Activated T-cell treated with anti-CD3 and anti-CD28 coated beads for 24 hours (primary cell): ENCODE results near the gene ATAT1.
"Not testable (repeated sequence)": the region's sequence is repeated elsewhere in the genome, so short reads cannot be mapped to it uniquely, and the experiment has no call there.

Experiments
- DNase-seq: peaks from one replicate; pipeline ENCODE4 v3.0.0-alpha.2; 2020; ENCODE audit warnings: low read depth

ATAT1 gene

DNA sequence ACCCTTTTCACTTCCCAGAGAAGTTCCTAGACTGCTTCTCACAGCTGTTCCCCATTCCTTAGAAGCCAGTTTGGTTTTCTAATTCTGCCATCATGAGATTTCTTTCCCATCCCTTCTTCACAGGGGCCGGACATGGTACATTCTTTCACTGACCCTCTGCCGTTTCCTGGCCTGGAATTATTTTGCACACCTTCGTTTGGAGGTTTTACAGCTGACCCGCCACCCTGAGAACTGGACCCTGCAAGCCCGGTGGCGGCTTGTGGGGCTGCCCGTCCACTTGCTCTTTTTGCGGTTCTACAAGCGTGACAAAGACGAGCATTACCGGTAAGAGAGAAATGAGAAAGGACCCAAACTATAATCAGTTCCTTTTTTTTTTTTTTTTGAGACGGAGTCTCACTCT lies 24.5 kb downstream of the ATAT1 start:
- DNase-seq: no peak

- DNase-seq: no peak
Measured at GRCh38 chr6:30654798-30655742, 28.4 kb downstream of the ATAT1 start.

- no peak for DNase-seq
Measured at GRCh38 chr6:30655743-30656094, 29.0 kb downstream of the ATAT1 start.

- no peak for DNase-seq
Measured at GRCh38 chr6:30656513-30656912, 29.8 kb downstream of the ATAT1 start.

- DNase-seq: no peak
Measured at GRCh38 chr6:30657454-30657853, 30.8 kb downstream of the ATAT1 start.

GRCh38 chr6:30657922-30658321 lies 31.2 kb downstream of the ATAT1 start:
- not testable (repeated sequence) for DNase-seq

DNA sequence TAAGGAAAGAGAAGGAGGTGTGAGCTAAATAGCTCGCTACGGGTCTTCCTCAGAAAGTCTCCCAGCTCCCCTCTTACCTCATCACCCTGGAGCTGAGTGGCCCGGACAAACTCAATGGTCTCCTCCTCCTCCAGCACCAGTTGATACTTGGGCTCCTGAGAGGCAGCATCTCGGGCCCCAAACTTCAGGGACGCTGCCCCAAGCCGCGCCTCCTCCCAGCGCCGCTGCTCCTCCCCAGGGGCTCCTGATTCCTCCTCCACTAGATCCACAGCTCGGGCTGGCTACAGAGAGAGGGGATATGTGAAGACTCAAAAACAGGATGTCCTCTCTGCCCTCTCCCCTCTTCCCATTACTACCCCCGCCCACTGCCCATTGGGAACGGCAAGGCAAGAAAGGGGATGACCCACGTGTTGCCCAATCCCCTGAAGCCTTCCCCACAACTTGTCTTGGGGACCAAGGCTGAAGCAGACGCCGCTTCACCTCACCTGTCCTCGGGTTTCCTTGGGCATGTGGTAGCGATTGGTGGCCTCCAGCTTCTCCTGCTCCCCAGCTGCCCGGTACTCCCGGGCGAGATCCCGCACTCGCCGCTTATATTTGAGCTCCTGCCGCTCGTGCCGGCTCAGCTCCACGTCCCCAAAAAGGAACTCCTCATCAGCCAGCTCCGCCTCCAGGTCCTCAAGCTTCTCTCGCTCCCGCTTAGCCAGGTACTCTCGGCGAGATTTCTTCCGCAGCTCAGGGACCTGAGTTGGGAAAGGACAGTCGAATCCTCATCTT lies 38.5 kb downstream of the ATAT1 start:
- no peak for DNase-seq

DNA sequence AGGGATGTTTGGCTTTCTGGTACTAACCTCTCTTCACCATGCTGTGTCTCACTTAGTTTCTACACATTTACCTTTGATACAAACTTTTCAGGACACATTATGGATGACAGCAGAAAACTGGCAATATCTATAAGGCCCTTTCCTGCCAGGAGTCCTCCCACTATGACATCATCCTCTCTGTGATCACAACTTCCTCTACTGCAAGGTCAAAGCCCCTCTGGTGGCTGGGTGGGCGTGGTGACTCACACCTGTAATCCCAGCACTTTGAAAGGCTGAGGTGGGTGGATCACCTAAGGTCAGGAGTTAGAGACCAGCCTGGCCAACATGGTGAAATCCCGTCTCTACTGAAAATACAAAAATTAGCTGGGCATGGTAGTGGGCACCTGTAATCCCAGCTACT lies 39.6 kb downstream of the ATAT1 start:
- DNase-seq: not testable (repeated sequence)

GRCh38 chr6:30670760-30671527 lies 44.3 kb downstream of the ATAT1 start:
- no peak for DNase-seq

DNA sequence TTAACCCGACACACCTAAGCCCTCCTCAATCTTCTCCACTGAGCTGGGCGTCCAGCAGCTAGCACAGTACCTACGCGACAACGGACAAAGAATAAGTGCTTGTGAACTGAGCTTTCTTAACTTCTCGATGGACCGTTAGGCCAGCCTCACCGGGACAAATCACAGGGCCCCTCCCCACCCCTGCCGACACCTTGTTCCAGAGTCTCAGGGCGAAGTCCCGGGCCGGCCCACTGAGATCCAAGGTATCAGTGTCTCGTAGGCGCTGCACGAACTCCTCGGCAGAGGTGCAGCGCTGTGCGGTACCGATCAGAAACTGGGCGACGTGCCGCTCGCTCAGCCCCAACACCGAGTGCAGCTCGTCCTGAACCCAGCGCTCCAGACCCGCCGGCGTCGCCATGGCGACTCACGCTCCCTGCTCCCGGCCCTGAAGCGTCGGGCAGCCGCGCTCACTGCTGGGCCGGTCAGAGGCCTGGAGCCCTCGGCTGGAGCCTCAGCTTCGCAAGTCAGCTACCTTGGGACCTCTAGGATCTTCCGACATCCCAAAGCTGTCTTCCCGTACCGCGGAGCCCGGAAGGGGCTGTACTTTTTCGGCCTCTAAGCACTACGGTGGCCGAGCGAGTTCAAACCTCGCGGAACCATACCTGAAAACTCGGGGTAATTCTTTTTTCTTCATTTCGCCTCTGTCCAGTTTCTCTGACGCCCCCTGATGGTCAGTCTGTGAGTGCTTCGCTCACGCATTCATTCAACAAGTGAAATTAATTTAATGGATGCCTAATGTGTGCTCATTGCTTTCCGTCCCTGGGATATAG lies 46.0 kb downstream of the ATAT1 start, which contains the start of gene DHX16:
Gene DHX16 (minus strand): TSS at position 562 of the 809 bp plus-strand sequence. CDS start 165 bp downstream, at position 397.
- DNase-seq: peak; percentile 88

- DNase-seq: no peak
Measured at GRCh38 chr6:30676660-30677285, 50.1 kb downstream of the ATAT1 start.

DNA sequence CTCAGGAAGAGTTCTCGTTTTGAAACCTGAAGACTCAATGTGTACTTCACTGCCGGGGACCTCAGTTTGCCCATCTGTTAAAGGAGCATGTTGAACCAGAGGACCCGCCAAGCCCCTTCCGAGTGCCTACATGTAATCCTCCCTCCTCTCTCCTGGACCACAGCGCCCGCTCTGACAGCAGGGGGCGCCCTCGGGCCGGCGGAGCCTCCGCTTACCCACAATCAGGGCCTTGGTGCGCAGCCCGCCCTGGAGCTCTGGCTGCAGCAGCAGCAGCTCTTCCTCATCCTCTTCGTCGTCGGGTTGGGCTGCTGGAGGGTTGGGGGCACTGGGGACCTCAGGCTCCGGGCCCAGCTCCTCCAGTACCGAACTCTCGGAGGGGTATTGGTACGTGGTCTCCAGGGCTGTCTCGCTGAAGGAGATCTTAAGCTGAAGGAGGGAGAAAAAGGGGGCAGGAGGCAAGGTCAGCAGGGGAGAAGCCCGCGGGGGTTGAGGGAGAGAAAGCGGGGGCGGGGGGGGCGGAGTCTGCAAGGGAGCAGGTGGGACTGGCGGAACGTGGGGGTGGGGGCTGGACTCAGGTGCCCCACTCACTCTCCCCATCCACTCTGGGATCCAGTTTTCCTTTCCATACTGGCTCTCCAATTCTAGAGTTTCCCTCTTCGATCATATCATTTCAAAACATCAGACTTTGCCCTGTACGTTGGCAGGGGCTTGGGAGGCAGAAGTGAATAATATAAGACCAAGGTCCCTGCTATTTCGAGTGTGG lies 52.5 kb downstream of the ATAT1 start:
- DNase-seq: peak; percentile 89

DNA sequence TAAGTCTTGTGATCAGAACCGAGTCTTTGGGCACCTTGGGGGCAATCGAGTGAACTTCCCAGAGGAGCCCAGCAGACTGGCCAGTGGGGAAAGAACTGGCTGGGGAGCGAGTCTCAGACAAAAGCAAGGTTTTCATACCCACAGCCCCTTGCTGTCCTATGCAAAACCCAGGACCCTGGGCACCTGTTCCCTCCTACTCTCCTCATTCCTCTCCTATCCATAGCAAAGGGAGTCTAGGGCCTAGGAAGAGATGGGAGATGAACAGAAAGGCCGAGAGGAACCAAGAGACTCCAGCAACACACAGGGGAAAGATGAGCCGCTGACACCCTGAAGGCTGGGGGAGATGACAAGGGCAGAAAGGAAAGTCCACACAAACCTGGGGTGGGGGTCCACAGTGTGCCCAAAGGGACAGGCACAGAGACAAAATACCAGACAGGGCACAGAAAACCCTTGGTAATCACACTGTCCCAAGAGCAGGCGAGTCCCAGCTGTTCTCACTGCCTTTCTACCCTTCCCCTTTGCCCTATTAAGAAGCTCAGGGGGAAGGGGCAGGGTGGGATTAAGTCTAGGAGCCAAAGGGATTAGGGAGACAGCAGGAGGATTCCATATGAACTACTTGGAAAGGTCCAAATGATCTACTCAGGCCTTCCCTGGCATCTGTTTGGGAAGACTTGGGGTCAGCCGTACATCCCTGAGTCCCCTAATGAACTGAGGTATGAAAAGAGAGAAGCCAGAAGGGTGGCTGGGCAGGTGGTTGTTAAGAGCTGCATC lies 53.3 kb downstream of the ATAT1 start:
- no peak for DNase-seq

DNA sequence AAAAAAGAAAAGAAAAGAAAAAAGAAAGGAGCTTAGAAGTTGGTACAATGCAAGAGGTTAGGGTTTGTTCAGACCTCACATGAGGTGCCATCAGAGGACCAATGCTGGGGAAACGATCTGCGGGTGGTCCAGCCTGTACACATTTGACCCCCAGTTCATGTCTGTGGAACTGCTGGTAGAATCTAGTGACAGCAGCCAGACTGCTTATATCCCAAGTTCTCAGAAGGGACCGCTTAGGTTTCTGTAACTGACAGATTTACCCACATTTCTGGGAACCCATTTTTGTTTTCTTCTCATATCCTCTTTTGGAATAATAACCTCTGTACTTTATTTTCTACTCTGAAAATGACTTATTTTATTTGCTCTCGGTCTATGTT lies 55.1 kb downstream of the ATAT1 start:
- no peak for DNase-seq

GRCh38 chr6:30682143-30683117 lies 55.8 kb downstream of the ATAT1 start:
- DNase-seq: peak; percentile 78

GRCh38 chr6:30683183-30683979 lies 56.7 kb downstream of the ATAT1 start:
- no peak for DNase-seq

- DNase-seq: no peak
Measured at GRCh38 chr6:30683980-30684338, 57.3 kb downstream of the ATAT1 start.
